NCI-H2196 (cell line): ENCODE data around the gene MBOAT7.

Source experiments
- DNase-seq: peaks from one replicate; lab custom pipeline; 2025; ENCODE audit not compliant: unreplicated experiment; lab: John Stamatoyannopoulos, UW

MBOAT7 gene

DNA sequence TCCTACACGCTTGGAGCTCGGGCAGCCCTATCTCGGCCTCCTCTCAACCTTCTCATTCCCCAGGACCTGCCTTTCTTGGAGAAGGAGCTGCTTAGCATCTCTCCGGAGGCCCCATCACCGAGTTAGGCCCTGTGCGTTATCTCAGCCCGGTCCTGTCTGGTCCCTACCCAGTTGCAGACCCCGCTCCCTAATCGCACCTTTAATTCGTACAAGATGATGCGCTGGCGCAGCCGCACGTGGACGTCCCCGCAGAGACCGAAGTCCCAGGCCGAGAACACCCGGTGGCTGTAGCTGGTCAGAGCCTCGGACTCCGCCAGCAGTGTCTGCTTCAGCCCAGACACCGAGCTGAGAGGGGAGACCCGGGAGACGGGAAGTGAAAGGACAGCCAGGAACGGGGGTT is 24.2 kb downstream of the MBOAT7 start:
- DNase-seq: no peak

- peak; percentile 44 for DNase-seq
Observed at GRCh38 chr19:54164369-54165068, 24.9 kb downstream of the MBOAT7 start.

- no peak for DNase-seq
Observed at GRCh38 chr19:54162884-54163283, 26.5 kb downstream of the MBOAT7 start.

DNA sequence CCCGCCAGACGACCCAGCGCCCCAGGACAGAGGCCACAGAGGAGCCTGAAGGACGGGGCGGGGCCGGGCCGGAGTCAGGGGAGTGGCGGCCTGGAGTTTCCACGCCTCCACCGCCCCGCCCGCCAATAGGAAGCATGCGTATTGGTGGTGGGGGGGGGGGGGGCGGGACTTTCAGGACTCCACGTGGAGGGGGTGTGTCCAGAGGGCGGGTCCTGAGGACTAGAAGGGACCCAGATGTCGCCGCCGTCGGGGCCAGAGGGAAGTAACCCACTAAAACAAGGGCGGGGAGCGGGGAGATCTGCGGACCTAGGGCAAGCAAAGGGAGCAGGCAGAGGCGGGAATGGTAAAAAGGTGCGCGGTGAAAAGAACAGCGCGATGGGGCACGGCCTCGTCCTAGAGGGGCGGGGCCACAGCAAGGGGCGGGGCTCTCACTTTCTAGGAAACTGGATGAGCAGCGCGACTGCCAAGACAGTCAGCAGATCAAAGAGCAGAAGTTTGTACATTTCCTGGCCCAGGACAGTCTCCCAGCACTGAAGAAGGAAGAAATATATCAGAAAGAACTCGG is 27.1 kb downstream of the MBOAT7 start:
- DNase-seq: peak; percentile 81

- DNase-seq: no peak
Observed at GRCh38 chr19:54160854-54161253, 28.5 kb downstream of the MBOAT7 start.

DNA sequence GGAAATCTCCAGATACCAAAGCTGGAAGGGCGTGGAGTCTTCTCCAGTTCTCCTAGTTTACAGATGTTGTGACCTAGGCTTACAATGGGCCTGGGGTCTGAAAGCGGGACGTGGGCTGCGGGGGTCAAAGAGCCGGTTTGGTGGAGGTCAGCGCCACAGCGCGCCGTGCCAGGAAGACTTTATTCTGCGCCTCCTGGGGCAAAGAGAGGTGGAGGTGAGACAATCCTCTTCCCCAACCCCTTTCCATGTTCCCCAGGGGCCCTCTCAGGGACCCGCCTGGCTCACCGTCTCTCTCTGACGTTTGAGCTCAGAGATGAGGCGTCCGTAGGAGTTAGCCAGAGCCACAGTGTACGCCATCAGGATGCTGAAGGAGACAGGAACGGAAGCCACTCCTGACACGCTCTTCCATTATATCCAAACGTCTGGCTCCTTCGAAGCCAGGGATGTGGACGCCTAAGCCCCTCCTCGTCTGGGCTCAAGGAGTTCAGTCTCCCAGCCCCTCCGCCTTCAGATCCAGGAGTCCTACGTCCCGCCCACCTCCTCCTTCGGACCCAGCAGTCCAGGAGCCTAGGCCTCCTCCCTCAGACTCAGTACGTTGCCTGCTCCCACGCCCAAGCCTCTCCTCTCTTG is 29.1 kb downstream of the MBOAT7 start:
- peak; percentile 34 for DNase-seq

DNA sequence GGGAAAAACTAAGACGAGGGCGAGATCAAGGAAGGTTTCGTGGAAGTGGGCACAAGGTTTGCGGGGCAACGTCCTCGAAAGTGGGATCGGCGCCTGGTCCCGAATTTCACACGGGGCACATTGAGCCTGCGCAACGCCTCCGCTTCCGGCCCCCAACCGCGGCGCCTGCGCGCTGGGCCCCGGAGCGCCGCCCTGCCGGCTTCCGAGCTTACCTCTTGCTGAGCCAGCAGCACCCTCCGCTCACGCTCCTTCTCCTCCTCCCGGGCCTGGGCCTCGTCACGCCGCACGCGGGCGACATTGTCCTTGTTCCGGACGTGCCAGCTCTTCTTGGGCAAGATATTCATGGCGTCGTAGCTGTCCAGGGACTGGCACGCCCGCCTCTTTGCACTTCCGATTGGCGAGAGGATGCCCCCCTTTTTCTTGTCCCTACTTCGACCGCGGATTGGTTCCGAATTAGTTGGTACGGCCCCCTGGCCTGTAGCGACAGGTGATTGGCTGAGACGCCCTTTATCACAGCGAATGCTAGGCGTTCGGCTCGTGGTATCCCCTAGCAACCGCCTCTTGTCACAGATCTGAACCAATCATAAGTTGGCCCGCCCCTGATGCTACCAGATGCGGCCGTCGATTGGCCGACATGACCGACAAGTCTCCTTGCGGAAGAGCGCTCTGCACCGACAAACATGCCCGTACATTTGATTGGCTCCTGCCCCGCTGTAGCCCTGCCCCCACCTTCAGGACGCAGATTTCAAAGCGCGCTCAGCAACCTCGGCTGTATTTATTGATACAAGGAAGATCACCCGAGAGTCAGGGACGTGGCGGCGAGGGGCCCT is 29.8 kb downstream of the MBOAT7 start, which contains the start of gene LENG1:
Gene LENG1 (minus strand): TSS at position 370 of the 830 bp plus-strand sequence. CDS start 26 bp downstream, at position 344.
- DNase-seq: peak; percentile 99

- no peak for DNase-seq
Observed at GRCh38 chr19:54158812-54159351, 30.5 kb downstream of the MBOAT7 start.

DNA sequence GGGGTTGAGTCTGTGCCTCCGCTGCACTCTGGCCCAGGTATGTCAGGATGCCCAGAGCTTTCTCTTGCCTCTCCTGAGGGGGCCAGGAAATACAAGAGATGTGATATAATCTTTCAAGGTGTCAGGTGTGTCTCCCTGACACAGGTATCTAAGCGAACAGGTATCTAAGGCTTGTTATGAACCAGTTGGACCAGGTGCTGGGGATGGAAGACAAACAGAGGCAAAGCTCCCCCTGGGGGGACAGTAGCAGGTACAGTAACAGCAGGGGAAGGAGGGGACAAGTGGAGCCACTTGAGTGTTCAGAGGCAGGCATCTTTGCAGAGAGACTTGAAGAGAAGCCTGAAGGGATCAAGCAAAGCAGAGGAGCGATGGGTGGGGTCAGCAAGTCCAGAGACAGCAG is 32.4 kb downstream of the MBOAT7 start:
- no peak for DNase-seq

DNA sequence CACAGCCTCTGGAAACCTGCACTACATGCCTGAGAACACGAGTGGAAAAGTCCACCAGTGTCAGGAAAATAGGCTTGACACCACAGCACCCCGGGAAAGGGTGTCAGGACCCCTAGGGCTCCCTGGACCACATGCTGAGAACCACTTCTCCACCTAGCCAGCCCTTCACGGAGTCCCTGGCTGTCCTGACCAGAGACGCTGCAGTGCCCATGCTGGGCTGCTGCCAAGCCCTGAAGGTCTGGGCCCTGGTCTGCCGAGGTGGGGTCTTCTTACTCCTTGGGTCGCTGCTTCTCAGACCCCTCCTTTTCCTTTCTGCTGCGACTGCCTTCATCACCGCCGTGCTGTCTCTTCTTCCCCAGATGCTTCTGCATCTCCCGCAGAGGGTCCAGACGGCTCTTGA is 32.9 kb downstream of the MBOAT7 start:
- no peak for DNase-seq

DNA sequence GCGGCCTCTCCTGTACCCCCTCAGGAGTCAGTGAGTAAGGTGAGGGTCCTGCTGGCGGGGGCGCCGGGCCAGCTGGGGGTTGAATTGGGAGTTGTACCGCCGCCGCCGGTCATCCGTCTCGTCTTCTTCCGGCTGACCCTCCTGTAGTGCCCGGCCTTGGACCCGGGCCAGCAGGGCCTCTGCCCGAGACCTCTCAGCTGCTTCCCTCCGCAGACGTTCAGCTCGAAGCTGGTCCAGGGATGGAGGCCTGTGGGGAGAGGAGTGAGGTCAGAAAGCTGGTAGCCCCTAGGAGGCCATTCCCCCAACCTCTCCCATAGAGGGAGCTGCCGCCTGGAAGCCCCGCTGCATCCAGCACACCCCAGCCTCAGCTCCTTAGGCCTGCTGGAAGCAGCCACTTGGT is 33.7 kb downstream of the MBOAT7 start:
- DNase-seq: no peak

GRCh38 chr19:54154603-54155345 is 34.6 kb downstream of the MBOAT7 start:
- no peak for DNase-seq

DNA sequence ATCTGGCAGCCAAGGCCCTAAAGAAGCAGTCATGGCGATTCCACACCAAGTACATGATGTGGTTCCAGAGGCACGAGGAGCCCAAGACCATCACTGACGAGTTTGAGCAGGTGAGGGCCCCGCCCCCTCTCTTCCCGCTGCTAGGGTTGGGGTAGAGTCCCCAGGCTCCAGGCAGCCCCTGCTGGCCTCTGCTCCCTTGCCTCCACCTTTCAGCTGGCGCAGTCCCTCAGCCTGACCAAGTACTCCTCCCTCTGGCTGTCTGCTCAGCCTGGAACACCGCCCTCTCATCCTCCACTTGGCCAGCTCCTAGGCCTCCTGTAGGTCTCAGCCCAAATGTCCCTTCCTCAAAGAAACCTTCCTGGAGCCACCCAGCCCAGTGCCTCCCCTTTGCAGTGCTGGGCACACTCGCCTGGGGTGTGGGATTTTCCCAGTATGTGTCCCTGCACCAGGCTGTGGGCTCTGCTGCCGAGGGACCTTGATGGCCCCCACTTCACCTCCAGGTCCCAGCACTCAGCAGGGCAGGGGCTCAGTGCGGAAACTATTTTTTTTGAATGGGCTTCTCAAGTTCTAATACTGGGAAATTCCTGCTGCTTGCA is 35.6 kb downstream of the MBOAT7 start:
- no peak for DNase-seq

GRCh38 chr19:54152878-54153524 is 36.4 kb downstream of the MBOAT7 start:
- DNase-seq: no peak

GRCh38 chr19:54152267-54152666 is 37.1 kb downstream of the MBOAT7 start:
- no peak for DNase-seq

DNA sequence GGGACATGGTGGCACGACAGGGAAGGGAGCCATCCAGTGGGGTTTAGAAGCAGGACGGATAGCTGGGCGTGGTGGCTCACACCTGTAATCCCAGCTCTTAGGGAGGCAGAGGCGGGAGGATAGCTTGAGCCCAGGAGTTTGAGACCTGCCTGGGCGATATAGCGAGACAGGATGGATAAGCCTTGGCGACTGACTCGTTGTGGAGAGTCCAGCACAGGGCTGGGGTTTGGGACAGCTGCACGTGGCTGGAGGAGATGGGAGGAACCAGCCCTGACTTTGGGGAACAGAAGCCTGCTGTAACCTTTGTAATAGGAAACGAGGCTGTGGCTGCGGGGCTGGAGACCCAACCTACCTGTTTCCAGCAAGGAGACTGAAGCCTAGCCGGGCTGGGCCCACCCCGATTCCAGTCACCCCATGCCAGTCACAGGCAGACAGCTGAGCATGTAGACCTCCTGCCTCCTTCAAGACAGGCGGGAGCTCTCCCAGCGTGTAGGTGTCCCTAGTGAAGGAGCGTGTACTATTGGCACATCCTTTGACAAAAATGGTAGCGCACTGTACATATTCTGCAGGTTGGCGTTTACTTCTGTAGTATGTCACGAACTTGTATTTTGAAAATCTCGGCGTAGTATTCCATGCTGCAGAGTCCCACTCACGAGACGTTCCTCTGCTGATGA is 37.9 kb downstream of the MBOAT7 start:
- no peak for DNase-seq

- no peak for DNase-seq
Observed at GRCh38 chr19:54149021-54149812, 40.2 kb downstream of the MBOAT7 start.

GRCh38 chr19:54148158-54148557 is 41.2 kb downstream of the MBOAT7 start:
- no peak for DNase-seq
